Loucy (cell line): ENCODE measurements around the gene SNX14.
A peak's percentile ranks its signal among the peaks of the same experiment; 100 is the strongest.
"Not testable (repeated sequence)": the region's sequence is repeated elsewhere in the genome, so short reads cannot be mapped to it uniquely, and the experiment has no call there.

ENCODE experiments used
- H2AFZ ChIP-seq: fragments of 200-600 bp; sonication (generic); 2 replicates; pipeline ENCODE4 v1.6.0; 2016; ENCODE audit warnings: antibody characterized with exemption, mild to moderate bottlenecking, low read length, moderate library complexity
- H3F3A ChIP-seq: fragments of 200-600 bp; 2 replicates; pipeline ENCODE4 v1.6.0; 2016; ENCODE audit warnings: antibody characterized with exemption, low read depth, mild to moderate bottlenecking
- H3K27me3 ChIP-seq: fragments of 200-600 bp; sonication (generic); 2 replicates; pipeline ENCODE4 v1.6.1; 2014; ENCODE audit warnings: low read length, mild to moderate bottlenecking; ENCODE audit not compliant: insufficient read depth, poor library complexity, severe bottlenecking
- H3K36me3 ChIP-seq: fragments of 200-600 bp; sonication (generic); 2 replicates; pipeline ENCODE4 v1.6.1; 2016; ENCODE audit warnings: low read length; ENCODE audit not compliant: insufficient read depth
- H3K4me1 ChIP-seq: fragments of 200-600 bp; sonication (generic); 2 replicates; pipeline ENCODE4 v1.5.1; 2014; ENCODE audit warnings: low read length, mild to moderate bottlenecking; ENCODE audit not compliant: insufficient read depth, poor library complexity, severe bottlenecking
- H3K4me2 ChIP-seq: fragments of 200-600 bp; sonication (generic); 2 replicates; pipeline ENCODE4 v1.6.0; 2014; ENCODE audit warnings: antibody characterized with exemption, low read length, low read depth, mild to moderate bottlenecking; ENCODE audit not compliant: poor library complexity, severe bottlenecking
- H3K4me3 ChIP-seq: fragments of 200-600 bp; sonication (generic); 2 replicates; pipeline ENCODE4 v1.5.1; 2014; ENCODE audit warnings: low read length, mild to moderate bottlenecking, mixed read lengths; ENCODE audit not compliant: poor library complexity, severe bottlenecking
- H3K79me2 ChIP-seq: fragments of 200-600 bp; sonication (generic); 2 replicates; pipeline ENCODE4 v1.6.1; 2014; ENCODE audit warnings: low read length; ENCODE audit not compliant: insufficient read depth
- H3K9ac ChIP-seq: fragments of 200-600 bp; sonication (generic); 2 replicates; pipeline ENCODE4 v1.6.0; 2014; ENCODE audit warnings: mild to moderate bottlenecking, low read depth, low read length, moderate library complexity; ENCODE audit not compliant: poor library complexity, severe bottlenecking
- H3K9me2 ChIP-seq: fragments of 200-600 bp; sonication (generic); replicated peaks from 2 replicates; pipeline ENCODE4 v1.6.1; 2016; ENCODE audit warnings: low read depth, low read length, mixed read lengths
- H3K9me3 ChIP-seq: fragments of 200-600 bp; sonication (generic); 2 replicates; pipeline ENCODE4 v1.6.1; 2014; ENCODE audit warnings: mild to moderate bottlenecking, antibody characterized with exemption, low read length, low read depth; ENCODE audit not compliant: insufficient read depth
- H4K20me1 ChIP-seq: fragments of 200-600 bp; sonication (generic); 2 replicates; pipeline ENCODE4 v1.6.0; 2014; ENCODE audit warnings: antibody characterized with exemption, low read length, mild to moderate bottlenecking; ENCODE audit not compliant: insufficient read depth, poor library complexity, severe bottlenecking
- EZH2phosphoT487 ChIP-seq: fragments of 200-600 bp; IDR thresholded peaks from 2 replicates; pipeline ENCODE4 v1.6.1; 2018; ENCODE audit warnings: antibody characterized with exemption, mild to moderate bottlenecking, moderate library complexity, borderline replicate concordance
- TF ChIP-seq, protein P1 (sequence below): fragments of 200-600 bp; sonication (generic); conservative IDR thresholded peaks from 2 replicates; pipeline ENCODE4 v1.5.1; 2014; ENCODE audit warnings: mild to moderate bottlenecking, antibody characterized with exemption, low read length

SNX14 gene

DNA sequence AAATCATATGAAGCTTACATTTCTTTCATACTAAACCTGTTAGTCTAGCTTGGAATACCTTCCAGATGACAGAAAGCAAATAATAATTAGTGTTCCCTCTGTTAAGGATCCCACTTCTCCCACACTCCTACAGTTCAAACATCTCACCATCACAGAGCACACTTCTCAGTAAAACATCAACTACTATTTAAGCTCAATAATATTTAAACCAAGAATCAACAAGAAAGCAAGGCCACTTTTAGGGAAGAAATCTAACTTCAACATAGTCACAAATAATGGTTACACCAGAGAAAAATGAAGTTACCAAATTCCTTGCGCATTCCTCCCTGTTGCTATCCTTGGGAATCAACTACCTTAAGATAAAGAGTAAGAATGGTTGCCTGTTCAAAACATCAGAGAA lies 1.6 kb downstream of the SNX14 start:
- peaks cover 56% of the 10 kb centered on the region for H3K79me2 ChIP-seq
- peak overlapping the region; percentile 94 for H3K4me3 ChIP-seq
- H3K9me3 ChIP-seq: no peaks in the 10 kb centered on the region
- no peaks in the 10 kb centered on the region for H3K9me2 ChIP-seq
- peaks cover 8% of the 10 kb centered on the region for H3F3A ChIP-seq
- no peaks in the 10 kb centered on the region for H3K36me3 ChIP-seq
- peaks cover 26% of the 10 kb centered on the region for H4K20me1 ChIP-seq
- H3K4me1 ChIP-seq: peaks cover 38% of the 10 kb centered on the region
- peak overlapping the region; percentile 85 for H3K4me2 ChIP-seq
- TF ChIP-seq, protein P1, sequence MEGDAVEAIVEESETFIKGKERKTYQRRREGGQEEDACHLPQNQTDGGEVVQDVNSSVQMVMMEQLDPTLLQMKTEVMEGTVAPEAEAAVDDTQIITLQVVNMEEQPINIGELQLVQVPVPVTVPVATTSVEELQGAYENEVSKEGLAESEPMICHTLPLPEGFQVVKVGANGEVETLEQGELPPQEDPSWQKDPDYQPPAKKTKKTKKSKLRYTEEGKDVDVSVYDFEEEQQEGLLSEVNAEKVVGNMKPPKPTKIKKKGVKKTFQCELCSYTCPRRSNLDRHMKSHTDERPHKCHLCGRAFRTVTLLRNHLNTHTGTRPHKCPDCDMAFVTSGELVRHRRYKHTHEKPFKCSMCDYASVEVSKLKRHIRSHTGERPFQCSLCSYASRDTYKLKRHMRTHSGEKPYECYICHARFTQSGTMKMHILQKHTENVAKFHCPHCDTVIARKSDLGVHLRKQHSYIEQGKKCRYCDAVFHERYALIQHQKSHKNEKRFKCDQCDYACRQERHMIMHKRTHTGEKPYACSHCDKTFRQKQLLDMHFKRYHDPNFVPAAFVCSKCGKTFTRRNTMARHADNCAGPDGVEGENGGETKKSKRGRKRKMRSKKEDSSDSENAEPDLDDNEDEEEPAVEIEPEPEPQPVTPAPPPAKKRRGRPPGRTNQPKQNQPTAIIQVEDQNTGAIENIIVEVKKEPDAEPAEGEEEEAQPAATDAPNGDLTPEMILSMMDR: no peak
- no peak for TF ChIP-seq EZH2phosphoT487
- peak overlapping the region; percentile 85 for H3K9ac ChIP-seq
- H3K27me3 ChIP-seq: no peaks in the 10 kb centered on the region
- H2AFZ ChIP-seq: no peak overlapping the region

DNA sequence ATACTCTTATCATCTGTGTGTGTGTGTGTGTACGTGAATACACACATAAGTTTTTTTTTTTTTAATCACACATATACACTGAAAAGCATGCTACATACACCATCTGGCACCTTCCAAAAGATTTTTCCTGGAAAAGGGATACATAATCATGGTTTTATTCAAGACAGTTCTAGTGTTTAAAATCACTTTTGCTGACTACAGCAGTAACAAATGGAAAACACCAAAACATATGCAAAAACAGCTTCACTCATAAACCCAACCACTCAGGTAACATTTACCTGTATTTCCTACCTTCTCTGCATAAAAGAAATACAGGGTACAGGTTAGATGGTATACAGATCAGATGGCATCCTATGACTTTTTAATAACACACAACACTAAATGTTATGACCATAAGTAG lies 2.5 kb downstream of the SNX14 start:
- Histone ChIP-seq H2AFZ (no peak overlapping the region), H3F3A (peaks cover 8% of the 10 kb centered on the region), H3K9me3 (no peaks in the 10 kb centered on the region), H3K9me2 (no peaks in the 10 kb centered on the region), H3K36me3 (no peaks in the 10 kb centered on the region), H3K9ac (peak overlapping the region; percentile 37), H3K79me2 (peaks cover 64% of the 10 kb centered on the region), H3K27me3 (no peaks in the 10 kb centered on the region), H3K4me3 (peak overlapping the region; percentile 94), H3K4me1 (peaks cover 38% of the 10 kb centered on the region), H4K20me1 (peaks cover 28% of the 10 kb centered on the region), H3K4me2 (peak overlapping the region; percentile 85)
- TF ChIP-seq, protein P1: no peak

DNA sequence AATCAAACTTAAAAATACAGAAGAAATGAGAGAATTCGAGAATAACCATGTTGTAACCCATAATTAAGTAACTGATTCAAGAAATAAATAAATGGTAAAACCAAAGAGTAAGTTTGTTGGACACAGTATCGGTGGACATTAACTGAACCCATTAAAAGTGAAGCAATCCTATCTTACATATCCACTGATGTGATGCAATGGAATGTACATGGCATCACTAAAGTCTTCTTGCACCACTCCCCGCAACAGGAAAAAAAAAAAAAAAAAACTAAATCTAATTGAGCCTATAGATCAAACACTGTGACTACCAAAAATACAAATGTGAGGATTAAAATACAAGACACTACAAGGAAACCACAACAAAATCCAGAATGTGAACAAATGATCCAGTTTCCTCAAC lies 7.9 kb downstream of the SNX14 start:
- Histone ChIP-seq H3K27me3 (no peaks in the 10 kb centered on the region), H3K4me3 (no peak overlapping the region), H4K20me1 (peaks cover 16% of the 10 kb centered on the region), H3K79me2 (peaks cover 90% of the 10 kb centered on the region), H2AFZ (no peak overlapping the region), H3K4me1 (peaks cover 10% of the 10 kb centered on the region), H3K4me2 (no peak overlapping the region), H3K9me3 (peaks cover 20% of the 10 kb centered on the region; the same call in 1 of the 2 replicates), H3F3A (no peaks in the 10 kb centered on the region), H3K36me3 (no peaks in the 10 kb centered on the region; the same call in 1 of the 2 replicates), H3K9me2 (no peaks in the 10 kb centered on the region), H3K9ac (no peak overlapping the region)
- no peak for TF ChIP-seq EZH2phosphoT487
- TF ChIP-seq, protein P1: no peak

DNA sequence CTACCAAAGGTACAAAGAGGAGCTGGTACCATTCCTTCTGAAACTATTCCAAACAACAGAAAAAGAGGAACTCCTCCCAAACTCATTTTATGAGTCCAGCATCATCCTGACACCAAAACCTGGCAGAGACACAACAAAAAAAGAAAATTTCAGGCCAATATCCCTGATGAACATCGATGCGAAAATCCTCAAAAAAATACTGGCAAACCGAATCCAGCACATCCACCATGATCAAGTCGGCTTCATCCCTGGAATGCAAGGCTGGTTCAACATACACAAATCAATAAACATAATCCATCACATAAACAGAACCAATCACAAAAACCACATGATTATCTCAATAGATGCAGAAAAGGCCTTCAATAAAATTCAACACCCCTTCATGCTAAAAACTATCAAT lies 10.8 kb downstream of the SNX14 start:
- not testable (repeated sequence) for H3K4me3 ChIP-seq, H3K27me3 ChIP-seq, H3K36me3 ChIP-seq, H2AFZ ChIP-seq, H3K9ac ChIP-seq, H3K4me1 ChIP-seq, H3K9me2 ChIP-seq, H3K4me2 ChIP-seq, H3F3A ChIP-seq
- Histone ChIP-seq H3K9me3 (peaks cover 20% of the 10 kb centered on the region; the same call in 1 of the 2 replicates), H4K20me1 (peaks cover 17% of the 10 kb centered on the region), H3K79me2 (peaks cover 92% of the 10 kb centered on the region)
